HG02610 (cell line): ENCODE data around the gene LRIG3.
A peak's percentile ranks its signal among the peaks of the same experiment; 100 is the strongest.
"Not testable (repeated sequence)": the region's sequence is repeated elsewhere in the genome, so short reads cannot be mapped to it uniquely, and the experiment has no call there.

Experiments used
- ATAC-seq: cut with Tn5 transposase; IDR thresholded peaks from one replicate; pipeline ENCODE4 v1.9.1; 2021; ENCODE audit warnings: mild to moderate bottlenecking, moderate library complexity; ENCODE audit not compliant: unreplicated experiment

Gene LRIG3

DNA sequence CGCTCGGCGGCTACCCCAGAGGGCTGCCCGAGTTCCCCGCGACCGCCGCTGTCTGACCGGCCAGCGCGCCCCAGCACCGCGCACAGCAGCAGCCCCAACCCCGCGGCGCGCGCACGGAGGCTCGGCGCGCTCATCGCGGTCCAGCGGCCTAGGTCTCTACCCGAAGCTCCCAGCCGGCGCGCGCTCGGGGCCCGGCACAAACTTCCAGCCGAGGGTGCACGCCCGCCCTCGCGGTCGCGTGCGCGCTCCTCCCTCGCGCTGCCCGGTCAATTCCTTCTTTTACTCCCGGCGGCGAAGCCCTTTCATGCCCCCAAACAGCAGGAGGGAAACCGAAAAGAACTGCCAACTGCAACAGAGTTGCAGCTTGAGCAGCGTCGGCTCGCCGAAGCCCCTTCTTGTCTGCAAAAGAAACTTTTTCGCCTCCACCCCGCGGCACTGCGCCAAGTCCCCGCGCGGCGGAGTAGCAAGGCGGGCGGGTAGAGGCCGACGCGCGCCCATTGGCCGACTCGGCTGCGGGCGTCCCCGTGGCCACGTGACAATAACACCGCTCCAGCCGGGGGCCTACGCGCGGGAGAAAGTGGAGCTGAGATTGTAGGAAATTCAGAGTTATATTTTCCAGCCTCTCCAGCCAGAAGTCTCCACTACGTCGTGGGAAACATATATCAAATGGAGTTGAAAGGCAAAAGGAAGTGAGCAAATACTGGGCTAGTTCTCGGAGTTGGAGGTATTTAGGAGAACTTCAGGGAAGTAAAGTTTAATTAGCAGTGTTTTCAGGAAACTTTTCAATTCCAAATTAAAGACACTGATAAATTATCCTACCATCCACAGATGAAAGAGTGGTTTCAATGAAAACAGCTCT lies at the start of gene LRIG3:
Gene LRIG3 (minus strand): TSS at position 403 of the 859 bp plus-strand sequence. CDS start 269 bp downstream, at position 134.
- peak; percentile 87 for ATAC-seq

DNA sequence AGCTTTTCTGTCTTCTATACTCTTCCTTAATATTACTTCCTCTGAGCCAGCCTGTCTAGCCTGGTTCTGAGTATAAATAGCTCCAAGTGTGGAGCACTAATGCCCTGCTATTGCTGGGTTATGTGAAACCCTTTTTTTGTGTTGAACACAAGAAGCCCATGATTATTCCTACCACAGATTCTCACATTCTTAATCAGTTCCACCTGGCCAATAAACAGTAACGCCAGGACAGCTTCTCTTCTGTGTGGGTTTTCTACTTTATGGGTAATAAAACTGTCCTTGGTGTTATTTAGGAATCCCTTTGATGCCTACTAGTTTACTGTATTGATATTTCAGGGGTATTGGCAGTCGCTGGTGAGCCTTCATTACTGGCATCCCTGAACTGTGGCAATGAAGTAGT lies 48.9 kb upstream of the LRIG3 start:
- no peak for ATAC-seq

- ATAC-seq, result no peak
These were observed 47.3 kb upstream of the LRIG3 start for GRCh38 chr12:58967561-58967960.

GRCh38 chr12:58966939-58967338 lies 46.6 kb upstream of the LRIG3 start:
- ATAC-seq, result no peak

DNA sequence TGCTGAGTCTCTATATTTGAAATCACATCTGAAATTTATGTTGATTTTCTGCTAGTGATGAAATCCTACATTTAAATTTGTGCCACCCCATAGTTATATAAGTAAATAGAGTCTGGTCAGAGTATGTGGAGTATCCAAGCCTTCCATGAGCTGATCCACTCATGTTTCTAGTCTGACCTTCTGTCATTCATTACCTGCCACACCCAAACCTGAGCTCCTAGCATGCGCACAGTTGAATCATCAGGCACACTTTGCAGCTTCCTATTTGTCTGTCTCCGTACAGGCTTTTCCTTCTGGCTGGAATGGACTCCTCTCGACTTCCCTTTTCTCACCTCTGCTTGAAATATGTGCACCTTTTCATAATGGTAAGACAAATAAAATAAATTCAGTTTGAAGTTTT lies 45.3 kb upstream of the LRIG3 start:
- ATAC-seq, result no peak

GRCh38 chr12:58963844-58964243 lies 43.5 kb upstream of the LRIG3 start:
- ATAC-seq, result no peak

DNA sequence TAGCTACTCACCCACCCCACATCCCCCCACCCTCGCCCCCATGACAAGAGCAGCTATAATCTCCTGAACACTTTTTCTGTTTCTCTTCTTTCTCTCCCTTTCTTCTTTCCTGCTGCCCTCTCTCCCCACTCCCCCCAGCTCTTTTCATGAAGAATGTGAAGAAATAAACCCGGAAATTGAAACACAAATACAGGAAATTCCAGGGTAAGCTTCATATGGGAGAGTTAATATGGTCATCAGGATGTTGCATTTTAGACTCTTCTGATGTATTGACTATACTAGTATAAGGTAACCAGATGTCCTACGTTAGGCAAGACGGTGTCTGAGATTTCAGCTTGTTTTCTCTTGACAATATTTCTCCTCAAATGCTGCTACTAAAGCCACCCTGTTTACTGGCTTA lies 41.6 kb upstream of the LRIG3 start:
- ATAC-seq, result no peak

- ATAC-seq, result no peak
These were observed 40.9 kb upstream of the LRIG3 start for GRCh38 chr12:58961166-58961565.

- no peak for ATAC-seq
These were observed 39.5 kb upstream of the LRIG3 start for GRCh38 chr12:58959639-58960300.

- ATAC-seq, result no peak
These were observed 37.0 kb upstream of the LRIG3 start for GRCh38 chr12:58957298-58957697.

- no peak for ATAC-seq
These were observed 35.5 kb upstream of the LRIG3 start for GRCh38 chr12:58955849-58956248.

DNA sequence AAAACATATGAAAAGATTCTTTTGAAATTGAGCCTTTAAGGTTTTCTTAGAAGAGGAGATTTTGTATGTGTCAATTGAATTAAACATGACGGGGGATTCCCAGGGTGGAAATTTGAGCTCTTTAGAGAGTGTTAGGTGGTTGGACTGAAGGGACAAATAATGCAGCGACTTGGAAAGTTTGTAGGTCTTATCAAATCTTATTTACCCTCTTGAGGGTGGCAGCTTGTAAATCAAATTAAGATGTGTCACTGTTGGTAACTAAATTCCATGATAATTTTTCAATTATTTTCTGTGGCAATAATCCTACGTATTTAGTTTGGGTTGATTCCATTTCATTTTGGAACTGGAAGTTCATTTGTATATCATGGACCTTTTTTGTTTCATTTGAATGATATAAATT lies 33.7 kb upstream of the LRIG3 start:
- ATAC-seq, result no peak

GRCh38 chr12:58950739-58951100 lies 30.4 kb upstream of the LRIG3 start:
- ATAC-seq, result no peak

DNA sequence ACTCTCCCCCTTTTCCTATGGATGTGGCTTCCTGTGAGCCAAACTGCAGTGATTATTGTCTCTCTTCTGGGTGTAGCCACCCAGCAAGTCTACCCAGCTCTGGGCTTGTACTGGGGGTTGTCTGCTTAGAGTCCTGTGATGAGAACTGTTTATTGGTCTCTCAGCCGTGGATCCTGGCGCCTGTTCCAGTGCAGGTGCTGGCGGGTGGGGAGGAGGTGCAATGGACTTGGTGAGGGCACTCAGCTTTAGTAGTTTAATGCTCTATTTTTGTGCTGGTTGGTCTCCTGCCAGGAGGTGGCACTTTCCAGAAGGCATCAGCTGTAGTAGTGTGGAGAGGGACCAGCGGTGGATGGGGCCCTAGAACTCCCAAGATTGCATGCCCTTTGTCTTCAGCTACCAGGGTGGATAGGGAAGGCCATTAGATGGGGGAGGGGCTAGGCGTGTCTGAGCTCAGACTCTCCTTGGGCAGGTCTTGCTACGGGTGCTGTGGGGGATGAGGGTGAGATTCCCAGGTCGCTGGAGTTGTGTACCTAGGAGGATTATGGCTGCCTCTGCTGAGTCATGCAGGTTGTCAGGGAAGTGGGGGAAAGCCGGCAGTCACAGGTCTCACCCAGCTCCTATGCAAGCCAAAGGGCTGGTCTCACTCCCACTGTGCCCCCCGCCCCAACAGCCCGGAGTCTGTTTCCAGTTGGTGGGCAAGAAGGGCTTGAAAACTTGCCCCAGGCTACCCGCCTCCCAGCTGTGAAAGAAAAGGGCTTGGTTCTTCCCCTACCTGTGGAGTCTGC lies 29.8 kb upstream of the LRIG3 start:
- not testable (repeated sequence) for ATAC-seq

DNA sequence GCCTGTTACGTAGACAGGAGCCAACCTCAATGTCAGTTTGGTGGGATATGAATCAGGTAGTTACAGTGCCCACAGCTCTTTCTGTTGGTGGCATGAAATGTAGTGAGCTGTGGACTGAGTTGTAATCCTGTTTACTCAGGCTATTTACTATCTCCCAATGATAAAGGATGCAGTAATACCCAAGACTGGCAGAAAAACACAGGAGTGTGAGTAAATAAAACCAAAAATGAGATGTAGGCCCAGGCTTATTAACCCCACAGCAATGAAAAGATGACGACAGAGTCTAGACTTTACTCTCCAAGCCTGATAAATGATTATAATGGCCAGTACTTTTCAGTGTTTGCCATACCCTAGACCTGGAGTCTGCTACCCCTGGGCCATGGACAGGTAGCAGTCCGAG lies 22.8 kb upstream of the LRIG3 start:
- ATAC-seq, result no peak

GRCh38 chr12:58942345-58942744 lies 22.0 kb upstream of the LRIG3 start:
- no peak for ATAC-seq

GRCh38 chr12:58939399-58940100 lies 19.2 kb upstream of the LRIG3 start:
- no peak for ATAC-seq

- no peak for ATAC-seq
These were observed 18.1 kb upstream of the LRIG3 start for GRCh38 chr12:58938440-58938839.

DNA sequence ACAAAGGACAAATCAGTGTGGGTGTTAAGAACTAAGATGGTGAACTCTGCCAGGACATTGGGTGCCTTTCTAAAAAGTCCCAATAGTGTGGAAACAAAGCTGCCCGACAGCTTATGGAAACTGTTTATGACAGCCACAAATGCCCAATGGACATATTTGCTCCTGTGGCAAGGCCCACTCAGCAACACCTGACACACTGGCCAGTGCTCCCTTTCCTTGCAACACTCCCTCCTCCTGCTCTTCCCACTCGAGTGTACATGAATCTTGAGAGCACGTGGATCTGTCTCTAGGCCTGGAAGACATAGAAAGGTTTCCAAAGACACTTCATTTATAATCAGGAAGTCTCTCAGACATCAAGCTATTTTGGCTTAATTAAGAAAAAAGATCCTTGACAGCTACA lies 14.2 kb upstream of the LRIG3 start:
- no peak for ATAC-seq

GRCh38 chr12:58932806-58933681 lies 12.7 kb upstream of the LRIG3 start:
- no peak for ATAC-seq
